Left ventricle myocardium inferior (tissue), 1 donor: ENCODE data around the gene UBE2D3. TPM values are rescaled to one million over a fixed set of nuclear protein-coding genes. Genes with fewer than 3 reads are reported as not detected.

Experiments used
- DNase-seq: peaks from one replicate; pipeline ENCODE4 v3.0.0-alpha.2; 2020
- H3K27ac ChIP-seq: fragments of 200-600 bp; replicated peaks from 2 replicates; pipeline ENCODE4 v1.8.0; 2021
- H3K27me3 ChIP-seq: fragments of 200-600 bp; 2 replicates; pipeline ENCODE4 v1.8.0; 2021; ENCODE audit warnings: low read depth
- H3K36me3 ChIP-seq: fragments of 200-600 bp; 2 replicates; pipeline ENCODE4 v1.8.0; 2021
- H3K4me1 ChIP-seq: fragments of 200-600 bp; 2 replicates; pipeline ENCODE4 v1.8.0; 2021
- H3K4me3 ChIP-seq: fragments of 200-600 bp; 2 replicates; pipeline ENCODE4 v1.8.0; 2021; ENCODE audit warnings: mild to moderate bottlenecking, moderate library complexity
- H3K9me3 ChIP-seq: fragments of 200-600 bp; replicated peaks from 2 replicates; pipeline ENCODE4 v1.8.0; 2021
- CTCF ChIP-seq: fragments of 200-600 bp; IDR thresholded peaks from 2 replicates; pipeline ENCODE4 v1.8.0; 2021; ENCODE audit warnings: antibody characterized with exemption, mild to moderate bottlenecking, borderline replicate concordance
- intact Hi-C: fragments of 100-400 bp; cut with micrococcal nuclease; formaldehyde crosslinking; loops from one replicate; pipeline ENCODE4 v1.11.0; 2022
- total RNA-seq: library from RNA; stranded (reverse); fragmentation: NEBNext Ultra II Directional; extraction: Animal tissue kit (Norgen Biotek cat#: 25700); gene quantifications from one replicate; pipeline ENCODE4 v1.2.1, GENCODE V29; 2021
- donor health status: DM: no; HTN: yes; CAD: no; lungs with severe emphysema.

Gene UBE2D3
- total RNA-seq, 1 donor from 2014 or later = 251 TPM

DNA sequence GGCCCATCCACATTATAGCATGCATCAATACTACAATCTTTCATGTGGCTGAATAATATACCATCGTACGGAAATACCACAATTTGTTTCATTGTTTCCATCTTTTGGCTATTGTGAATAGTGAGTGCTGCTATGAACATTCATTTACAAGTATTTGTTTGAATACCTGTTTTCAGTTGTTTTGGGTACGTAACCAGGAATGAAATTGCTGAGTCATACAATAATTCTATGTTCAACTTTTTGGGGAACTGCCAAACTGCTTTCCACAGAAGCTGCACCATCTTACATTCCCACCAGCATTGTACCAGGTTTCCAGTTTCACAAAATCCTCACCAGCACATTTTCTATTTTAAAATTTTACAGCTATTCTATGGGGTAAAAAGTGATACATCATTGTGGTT, 38.0 kb downstream of the UBE2D3 start:
- H3K4me3 ChIP-seq = no peak overlapping the region
- no peaks in the 10 kb centered on the region for H3K4me1 ChIP-seq
- H3K27ac ChIP-seq = no peak overlapping the region
- DNase-seq = no peak
- peaks cover 12% of the 10 kb centered on the region for H3K9me3 ChIP-seq
- no peak for TF ChIP-seq CTCF
- H3K36me3 ChIP-seq = peaks cover 9% of the 10 kb centered on the region
- intact Hi-C loops = no loop called here
- no peaks in the 10 kb centered on the region for H3K27me3 ChIP-seq

DNA sequence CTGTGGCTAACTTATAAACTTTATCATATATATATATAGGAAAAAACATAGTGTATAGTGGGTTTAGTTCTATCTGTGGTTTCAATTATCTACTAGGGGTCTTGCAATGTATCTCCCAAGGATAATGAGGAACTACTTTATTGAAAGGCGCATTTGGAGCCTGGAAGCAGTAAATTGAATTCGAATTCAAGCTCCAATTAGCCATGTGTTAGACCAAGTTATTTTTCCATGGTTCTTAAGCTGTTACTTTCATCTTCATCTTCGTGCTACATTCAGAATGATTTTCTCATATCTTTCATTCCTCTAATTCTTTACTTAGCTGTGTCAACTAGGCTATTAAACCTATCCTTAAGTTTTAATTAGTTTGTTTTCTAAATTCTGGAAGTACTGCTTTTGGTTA, 39.4 kb downstream of the UBE2D3 start:
- no peak for TF ChIP-seq CTCF
- Histone ChIP-seq H3K27me3 (no peaks in the 10 kb centered on the region), H3K36me3 (peaks cover 9% of the 10 kb centered on the region), H3K4me3 (no peak overlapping the region), H3K27ac (no peak overlapping the region), H3K9me3 (peaks cover 12% of the 10 kb centered on the region), H3K4me1 (no peaks in the 10 kb centered on the region)
- intact Hi-C loops = no loop called here
- DNase-seq = no peak

DNA sequence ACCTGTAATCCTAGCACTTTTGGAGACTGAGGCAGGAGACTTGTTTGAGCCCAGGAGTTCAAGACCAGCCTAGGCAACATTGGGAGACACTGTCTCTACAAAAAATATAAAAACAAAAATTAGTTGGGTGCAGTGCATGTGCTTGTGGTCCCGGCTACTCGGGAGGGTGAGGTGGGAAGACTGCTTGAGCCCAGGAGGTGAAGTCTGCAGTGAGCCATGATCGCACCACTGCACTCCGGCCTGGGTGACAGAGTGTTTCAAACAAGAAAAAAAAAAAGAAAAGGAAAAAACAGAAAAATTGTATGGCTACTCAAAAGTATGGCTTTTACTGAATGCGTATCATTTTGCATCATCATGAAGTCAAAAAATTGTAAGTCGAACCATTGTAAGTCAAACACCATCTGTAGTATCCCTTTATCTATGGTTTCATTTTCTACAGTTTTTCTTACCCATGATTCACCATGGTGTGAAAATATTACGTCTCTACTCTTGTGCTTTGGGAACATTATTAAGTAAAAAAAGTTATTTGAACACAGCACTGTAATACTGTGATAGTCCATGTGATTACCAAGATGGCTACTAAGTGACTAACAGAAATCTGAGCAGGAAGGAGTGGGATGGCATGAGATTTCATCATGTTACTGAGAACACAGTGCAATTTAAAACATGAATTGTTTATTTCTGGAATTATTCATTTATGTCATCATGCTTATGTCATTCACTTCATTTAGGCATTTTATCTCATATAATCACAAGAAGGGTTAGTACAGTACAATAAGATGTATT, 40.1 kb downstream of the UBE2D3 start:
- H3K4me3 ChIP-seq = no peak overlapping the region
- DNase-seq = no peak
- no peaks in the 10 kb centered on the region for H3K4me1 ChIP-seq
- intact Hi-C loops = no loop called here
- H3K9me3 ChIP-seq = peaks cover 12% of the 10 kb centered on the region
- H3K27me3 ChIP-seq = no peaks in the 10 kb centered on the region
- TF ChIP-seq CTCF = no peak
- H3K36me3 ChIP-seq = peaks cover 9% of the 10 kb centered on the region
- H3K27ac ChIP-seq = no peak overlapping the region

DNA sequence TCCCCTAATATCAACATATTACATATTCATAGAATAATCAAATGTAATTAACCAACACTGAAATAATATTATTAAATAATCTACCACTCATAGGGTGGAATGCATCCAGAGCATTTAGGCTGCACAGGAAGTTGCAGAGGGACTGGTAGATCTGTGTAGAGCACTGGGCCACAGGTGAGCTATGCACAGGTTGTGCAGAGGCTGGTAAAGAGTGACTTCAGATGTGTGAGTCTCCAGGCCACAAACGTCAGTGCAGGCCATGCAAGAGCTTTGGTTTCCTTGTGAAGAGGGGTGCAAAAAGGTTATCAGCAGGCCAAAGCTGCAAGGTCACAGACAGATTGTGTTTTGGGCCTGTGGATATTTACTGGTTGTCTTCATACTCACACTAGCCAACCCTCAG, 41.1 kb downstream of the UBE2D3 start:
- Histone ChIP-seq H3K36me3 (peaks cover 4% of the 10 kb centered on the region), H3K27ac (no peak overlapping the region), H3K9me3 (peaks cover 12% of the 10 kb centered on the region), H3K4me1 (no peaks in the 10 kb centered on the region), H3K27me3 (no peaks in the 10 kb centered on the region), H3K4me3 (no peak overlapping the region)
- no peak for DNase-seq
- no peak for TF ChIP-seq CTCF
- intact Hi-C loops = no loop called here

- H3K27me3 ChIP-seq = no peaks in the 10 kb centered on the region
- TF ChIP-seq CTCF = no peak
- no peak for DNase-seq
- H3K36me3 ChIP-seq = peaks cover 3% of the 10 kb centered on the region
- intact Hi-C loops = no loop called here
- H3K4me1 ChIP-seq = no peaks in the 10 kb centered on the region
- H3K4me3 ChIP-seq = no peak overlapping the region
- H3K9me3 ChIP-seq = peaks cover 6% of the 10 kb centered on the region
- no peak overlapping the region for H3K27ac ChIP-seq
Observed at GRCh38 chr4:102783006-102783405, 44.3 kb downstream of the UBE2D3 start.
